ENCODE data around the gene MPZL2.

DNA sequence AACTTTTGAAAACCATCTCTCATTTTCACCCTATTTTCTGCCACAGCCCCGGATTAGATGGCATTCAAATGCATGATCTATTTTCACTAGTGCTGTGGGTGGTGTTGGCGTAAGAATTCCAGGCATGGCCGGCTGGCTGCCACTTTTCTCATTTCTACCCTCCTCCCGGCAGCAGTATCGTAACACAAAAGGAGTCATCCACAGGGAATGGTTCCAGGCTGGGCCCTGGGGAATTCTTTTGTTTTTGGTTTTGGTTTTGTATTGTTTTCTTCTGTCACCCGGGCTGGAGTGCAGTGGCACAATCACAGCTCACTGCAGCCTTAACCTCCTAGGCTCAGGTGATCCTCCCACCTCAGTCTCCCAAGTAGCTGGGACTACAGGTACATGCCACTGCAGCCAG, 53.1 kb downstream of the MPZL2 start:
- TF ChIP-seq CTCF (IDR thresholded peaks at IDR 0.05): no peak
- no peak for TF ChIP-seq POLR2A (IDR thresholded peaks at IDR 0.05)
